GM12801 (cell line): ENCODE data around the gene RTN3.

Experiments
- CTCF ChIP-seq: IDR thresholded peaks from one replicate; pipeline ENCODE4 v1.5.1; 2011; ENCODE audit warnings: control low read depth; ENCODE audit not compliant: insufficient read length; ENCODE audit errors: extremely low read depth

RTN3 gene

GRCh38 chr11:63711838-63712237 lies 30.5 kb downstream of the RTN3 start:
- no peak for TF ChIP-seq CTCF

GRCh38 chr11:63713766-63714165 lies 32.5 kb downstream of the RTN3 start:
- no peak for TF ChIP-seq CTCF

- no peak for TF ChIP-seq CTCF
Observed at GRCh38 chr11:63716046-63716445, 34.7 kb downstream of the RTN3 start.

- TF ChIP-seq CTCF, result no peak
Observed at GRCh38 chr11:63719001-63719400, 37.7 kb downstream of the RTN3 start.

- TF ChIP-seq CTCF, result no peak
Observed at GRCh38 chr11:63719987-63720386, 38.7 kb downstream of the RTN3 start.

- TF ChIP-seq CTCF, result no peak
Observed at GRCh38 chr11:63720611-63721010, 39.3 kb downstream of the RTN3 start.

- no peak for TF ChIP-seq CTCF
Observed at GRCh38 chr11:63729326-63729725, 48.0 kb downstream of the RTN3 start.

- TF ChIP-seq CTCF, result no peak
Observed at GRCh38 chr11:63736864-63737263, 55.6 kb downstream of the RTN3 start.
